GM18498 (cell line): ENCODE results near the gene IBTK.
A peak's percentile ranks its signal among the peaks of the same experiment; 100 is the strongest.
"Not testable (repeated sequence)": the region's sequence is repeated elsewhere in the genome, so short reads cannot be mapped to it uniquely, and the experiment has no call there.

Experiments used
- ATAC-seq: cut with Tn5 transposase; IDR thresholded peaks from one replicate; pipeline ENCODE4 v1.9.1; 2021; ENCODE audit warnings: mild to moderate bottlenecking, moderate library complexity; ENCODE audit not compliant: unreplicated experiment

IBTK gene

GRCh38 chr6:82182756-82183155, 64.8 kb downstream of the IBTK start:
- ATAC-seq, result no peak

- ATAC-seq, result no peak
These were observed 68.1 kb downstream of the IBTK start for GRCh38 chr6:82179415-82179814.

GRCh38 chr6:82178759-82179112, 68.8 kb downstream of the IBTK start:
- no peak for ATAC-seq

DNA sequence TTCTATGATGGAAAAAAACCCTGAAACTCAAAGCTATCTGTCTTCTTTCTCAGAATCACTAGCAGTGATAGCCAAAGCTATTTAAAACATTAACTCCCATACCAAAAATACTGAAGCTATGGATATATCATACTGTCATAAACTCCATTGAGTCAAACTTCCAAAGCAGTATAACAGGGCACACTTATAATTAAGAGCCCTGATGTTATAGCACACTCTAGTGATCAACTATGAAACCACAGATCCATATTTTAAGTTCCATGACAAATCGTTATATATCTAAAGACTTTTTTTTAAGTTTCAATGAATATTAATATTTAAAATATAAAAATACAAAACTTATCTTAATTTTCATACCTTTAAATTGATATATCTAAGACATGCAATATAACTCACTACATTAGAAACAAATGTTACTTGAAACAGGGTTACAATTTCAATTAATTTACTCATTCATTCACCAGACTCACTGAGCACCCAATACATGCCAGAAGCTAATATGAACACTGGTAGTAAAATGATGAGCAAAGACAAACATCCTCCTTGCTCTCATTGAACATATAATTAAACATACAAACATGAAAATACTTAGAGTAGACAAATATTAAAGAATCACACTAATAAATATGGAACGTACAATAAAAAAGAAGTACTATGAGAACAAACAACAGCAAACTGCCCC, 69.3 kb downstream of the IBTK start:
- ATAC-seq, result no peak

DNA sequence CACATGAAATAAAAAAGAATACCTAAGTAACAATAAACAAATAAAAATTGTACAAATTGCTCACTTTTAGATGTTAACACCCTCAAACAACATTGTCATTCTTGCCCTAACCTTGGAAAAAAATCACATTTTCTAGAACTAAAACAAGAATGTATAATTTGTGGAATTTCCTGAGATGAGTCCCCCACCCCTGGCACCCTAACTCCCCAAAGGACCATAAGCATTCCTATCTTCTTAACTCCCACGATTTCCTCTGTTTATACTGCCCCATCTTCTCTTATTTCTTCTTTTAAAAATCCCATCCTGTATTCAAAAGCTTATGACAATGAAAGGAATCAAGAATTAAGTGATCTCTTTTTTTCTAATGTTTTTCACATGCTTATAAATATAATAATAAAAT, 70.9 kb downstream of the IBTK start:
- ATAC-seq, result no peak

- ATAC-seq, result no peak
These were observed 75.0 kb downstream of the IBTK start for GRCh38 chr6:82172594-82172993.

GRCh38 chr6:82169138-82169876, 78.2 kb downstream of the IBTK start:
- no peak for ATAC-seq

- no peak for ATAC-seq
These were observed 81.1 kb downstream of the IBTK start for GRCh38 chr6:82166493-82166892.

- ATAC-seq, result no peak
These were observed 87.1 kb downstream of the IBTK start for GRCh38 chr6:82160255-82160990.

GRCh38 chr6:82152786-82153185, 94.8 kb downstream of the IBTK start:
- not testable (repeated sequence) for ATAC-seq

GRCh38 chr6:82151147-82151546, 96.4 kb downstream of the IBTK start:
- ATAC-seq, result not testable (repeated sequence)

GRCh38 chr6:82145926-82146452, 101.6 kb downstream of the IBTK start:
- no peak for ATAC-seq

DNA sequence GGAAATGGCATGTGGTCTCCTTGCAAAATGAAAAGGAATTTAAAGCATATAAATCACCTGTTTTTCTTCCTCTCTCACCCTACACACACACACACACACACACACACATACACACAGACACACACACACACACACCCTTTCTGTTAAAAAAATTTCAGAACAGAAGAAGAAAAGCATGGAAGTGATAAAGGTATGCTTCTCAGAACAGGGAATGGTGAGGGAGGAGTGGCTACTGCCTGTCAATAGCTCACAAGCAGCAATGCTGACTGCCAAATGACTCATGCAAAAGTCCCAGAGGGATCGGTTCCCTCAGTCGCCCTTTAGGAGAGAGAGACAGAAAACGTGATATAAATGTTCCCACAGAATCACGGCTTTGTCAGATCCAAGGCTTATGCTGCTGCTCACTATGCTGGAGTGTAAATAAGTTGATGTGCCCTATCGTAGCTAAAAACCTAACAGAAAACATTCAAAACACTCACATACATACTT, 102.6 kb downstream of the IBTK start:
- ATAC-seq, result no peak

- peak; percentile 90 for ATAC-seq
These were observed 103.3 kb downstream of the IBTK start for GRCh38 chr6:82144007-82144851.

DNA sequence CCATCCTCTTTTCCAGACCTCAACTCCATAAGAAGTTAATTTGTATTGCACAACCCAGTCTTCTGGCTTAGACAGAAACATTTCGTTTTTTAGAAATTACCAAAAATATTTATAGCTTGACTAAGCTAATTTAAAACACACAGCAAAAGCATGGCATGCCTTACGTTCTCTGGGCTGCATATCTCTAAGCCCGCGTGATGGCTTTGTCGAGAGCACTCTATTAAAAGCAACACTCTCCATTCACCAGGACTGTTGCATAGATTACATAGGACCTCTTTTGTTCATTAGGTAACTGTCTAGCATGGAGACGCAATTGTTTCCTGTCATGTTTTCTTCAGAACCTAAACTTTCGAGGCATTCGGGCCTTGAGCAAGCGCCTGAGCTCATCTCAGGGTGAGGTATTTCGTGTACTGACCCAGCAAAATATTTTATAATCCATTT, 104.5 kb downstream of the IBTK start:
- no peak for ATAC-seq

- no peak for ATAC-seq
These were observed 105.0 kb downstream of the IBTK start for GRCh38 chr6:82142524-82142923.

DNA sequence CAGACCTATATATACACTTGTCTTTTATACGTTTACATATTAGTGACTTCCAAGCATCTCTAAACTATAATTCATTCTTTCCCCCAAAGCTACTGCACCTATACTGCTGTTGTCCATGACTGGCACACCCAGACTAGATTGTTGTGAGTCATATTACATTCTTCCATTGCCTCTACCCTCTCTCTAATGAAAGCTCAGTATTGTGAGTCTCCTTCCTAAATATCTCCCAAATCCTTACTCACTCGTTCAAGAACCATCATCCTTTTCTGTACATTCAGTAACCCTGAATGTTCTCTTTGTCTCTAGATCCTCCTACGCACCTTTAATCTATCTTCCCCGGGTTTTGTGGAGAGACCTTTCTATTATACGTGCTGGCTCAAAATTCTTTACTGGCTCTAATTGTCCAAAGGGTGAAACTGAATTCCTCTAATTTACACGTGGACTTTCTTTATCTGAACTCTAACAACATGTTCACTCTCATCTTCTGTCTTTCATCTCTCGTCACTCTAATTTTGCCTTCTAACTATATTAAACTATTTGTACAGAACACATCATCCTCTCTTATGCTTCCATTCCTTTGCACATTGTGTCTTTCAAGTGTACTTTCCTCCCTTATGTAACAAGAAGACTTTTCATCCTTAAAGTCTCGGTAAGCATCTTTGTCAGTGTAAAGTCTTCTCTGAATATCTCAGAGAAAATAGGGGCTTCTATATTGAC, 109.3 kb downstream of the IBTK start:
- ATAC-seq, result no peak

GRCh38 chr6:82131441-82131840, 116.1 kb downstream of the IBTK start:
- ATAC-seq, result no peak

DNA sequence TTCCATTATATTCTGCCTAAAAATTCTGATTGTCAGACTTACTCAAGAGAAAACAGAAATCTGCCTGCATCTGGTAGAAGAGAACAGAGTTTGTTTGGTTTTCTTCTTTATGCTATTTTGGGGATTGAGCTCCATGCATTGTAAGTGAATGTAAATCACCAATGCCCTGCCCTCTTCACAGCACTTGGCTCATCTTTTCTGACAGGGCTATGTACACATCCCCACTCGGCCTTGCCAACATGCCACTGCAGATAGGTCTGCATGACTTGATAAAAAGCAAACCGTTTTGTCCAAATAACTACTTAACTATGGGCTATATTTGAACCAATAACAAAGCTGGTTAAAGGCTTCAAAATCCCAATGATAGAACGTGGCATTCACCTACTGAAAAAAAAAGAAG, 117.7 kb downstream of the IBTK start:
- ATAC-seq, result no peak

DNA sequence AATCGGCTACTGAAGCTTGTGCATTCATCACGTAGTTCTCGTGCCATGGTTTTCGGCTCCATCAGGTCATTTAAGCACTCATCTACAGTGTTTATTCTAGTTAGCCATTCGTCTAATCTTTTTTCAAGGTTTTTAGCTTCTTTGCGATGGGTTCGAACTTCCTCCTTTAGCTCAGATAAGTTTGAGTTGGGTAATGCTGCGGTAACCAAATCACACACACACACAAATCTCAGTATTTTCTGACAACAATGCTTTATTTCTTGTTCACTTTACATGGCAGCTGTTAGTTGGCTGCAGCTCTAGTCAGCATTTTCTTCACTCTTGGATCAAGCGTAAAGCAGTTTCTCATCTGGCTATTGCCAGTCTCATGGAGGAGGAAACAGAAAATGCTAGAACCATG, 118.6 kb downstream of the IBTK start:
- ATAC-seq, result not testable (repeated sequence)
